ENCODE results near the gene TMEM50B.
A peak's percentile ranks its signal among the peaks of the same experiment; 100 is the strongest.
"Not testable (repeated sequence)": the region's sequence is repeated elsewhere in the genome, so short reads cannot be mapped to it uniquely, and the experiment has no call there.

Gene TMEM50B

GRCh38 chr21:33433001-33433400 lies 46.8 kb downstream of the TMEM50B start:
- no peak for DNase-seq (ENCODE audit: extremely low spot score, insufficient read length, low read depth)
- no peak for FAIRE-seq

- FAIRE-seq, result no peak
Observed at GRCh38 chr21:33432496-33432895, 47.3 kb downstream of the TMEM50B start.

GRCh38 chr21:33430858-33431257 lies 48.9 kb downstream of the TMEM50B start:
- DNase-seq (ENCODE audit: extremely low spot score, insufficient read length, low read depth), result no peak
- no peak for FAIRE-seq

More at GRCh38 chr21:33432496-33432895, 47.3 kb downstream of the TMEM50B start:
- no peak for DNase-seq (ENCODE audit: extremely low spot score, insufficient read length, low read depth)

GRCh38 chr21:33428669-33429068 lies 51.1 kb downstream of the TMEM50B start:
- FAIRE-seq, result no peak
- DNase-seq (ENCODE audit: extremely low spot score, insufficient read length, low read depth), result no peak

- DNase-seq (ENCODE audit: extremely low spot score, insufficient read length, low read depth) (no peak), FAIRE-seq (no peak)
Observed at GRCh38 chr21:33427051-33427450, 52.7 kb downstream of the TMEM50B start.

GRCh38 chr21:33425825-33426224 lies 53.9 kb downstream of the TMEM50B start:
- no peak for FAIRE-seq
- DNase-seq (ENCODE audit: extremely low spot score, insufficient read length, low read depth), result no peak

- no peak for FAIRE-seq
- DNase-seq (ENCODE audit: extremely low spot score, insufficient read length, low read depth), result no peak
Observed at GRCh38 chr21:33424214-33424613, 55.6 kb downstream of the TMEM50B start.

- no peak for FAIRE-seq
Observed at GRCh38 chr21:33421713-33422393, 57.9 kb downstream of the TMEM50B start.

GRCh38 chr21:33419538-33420123 lies 60.1 kb downstream of the TMEM50B start:
- no peak for DNase-seq (ENCODE audit: extremely low spot score, insufficient read length, low read depth)
- no peak for FAIRE-seq

More at GRCh38 chr21:33421713-33422393, 57.9 kb downstream of the TMEM50B start:
- DNase-seq (ENCODE audit: extremely low spot score, insufficient read length, low read depth), result no peak

- DNase-seq (ENCODE audit: extremely low spot score, insufficient read length, low read depth), result no peak
- FAIRE-seq, result no peak
Observed at GRCh38 chr21:33418691-33419090, 61.1 kb downstream of the TMEM50B start.

GRCh38 chr21:33414926-33415325 lies 64.8 kb downstream of the TMEM50B start:
- no peak for DNase-seq (ENCODE audit: extremely low spot score, insufficient read length, low read depth)
- FAIRE-seq, result no peak

- FAIRE-seq (no peak), DNase-seq (ENCODE audit: extremely low spot score, insufficient read length, low read depth) (no peak)
Observed at GRCh38 chr21:33414068-33414467, 65.7 kb downstream of the TMEM50B start.

GRCh38 chr21:33412832-33413519 lies 66.8 kb downstream of the TMEM50B start:
- DNase-seq (ENCODE audit: extremely low spot score, insufficient read length, low read depth), result peak; percentile 29
- FAIRE-seq, result peak; percentile 84

- not testable (repeated sequence) for FAIRE-seq
Observed at GRCh38 chr21:33412439-33412831, 67.3 kb downstream of the TMEM50B start.

GRCh38 chr21:33411949-33412430 lies 67.8 kb downstream of the TMEM50B start:
- DNase-seq (ENCODE audit: extremely low spot score, insufficient read length, low read depth), result no peak
- no peak for FAIRE-seq

More at GRCh38 chr21:33412439-33412831, 67.3 kb downstream of the TMEM50B start:
- not testable (repeated sequence) for DNase-seq (ENCODE audit: extremely low spot score, insufficient read length, low read depth)

GRCh38 chr21:33406493-33406892 lies 73.3 kb downstream of the TMEM50B start:
- no peak for FAIRE-seq
- DNase-seq (ENCODE audit: extremely low spot score, insufficient read length, low read depth), result no peak

GRCh38 chr21:33403786-33404585 lies 75.8 kb downstream of the TMEM50B start:
- peak; percentile 76 for FAIRE-seq
- no peak for DNase-seq (ENCODE audit: extremely low spot score, insufficient read length, low read depth)

- peak; percentile 51 for DNase-seq (ENCODE audit: extremely low spot score, insufficient read length, low read depth)
- no peak for FAIRE-seq
Observed at GRCh38 chr21:33403128-33403785, 76.5 kb downstream of the TMEM50B start, which contains the start of gene IFNGR2. Gene IFNGR2 (plus strand): TSS chr21:33403413. CDS start chr21:33403544, 131 bp downstream.
